IPS DF 4.7 (cell line): ENCODE results near the gene NEK5.
"Not testable (repeated sequence)": the region's sequence is repeated elsewhere in the genome, so short reads cannot be mapped to it uniquely, and the experiment has no call there.

ENCODE experiments used
- DNase-seq: peaks from one replicate; pipeline ENCODE4 v3.0.0-alpha.2; 2013; ENCODE audit warnings: low spot score; ENCODE audit errors: extremely low read depth

Gene NEK5

GRCh38 chr13:52079891-52080290, 49.0 kb downstream of the NEK5 start:
- not testable (repeated sequence) for DNase-seq

GRCh38 chr13:52070929-52071523, 57.8 kb downstream of the NEK5 start:
- DNase-seq, result no peak

GRCh38 chr13:52067237-52067636, 61.6 kb downstream of the NEK5 start:
- no peak for DNase-seq

DNA sequence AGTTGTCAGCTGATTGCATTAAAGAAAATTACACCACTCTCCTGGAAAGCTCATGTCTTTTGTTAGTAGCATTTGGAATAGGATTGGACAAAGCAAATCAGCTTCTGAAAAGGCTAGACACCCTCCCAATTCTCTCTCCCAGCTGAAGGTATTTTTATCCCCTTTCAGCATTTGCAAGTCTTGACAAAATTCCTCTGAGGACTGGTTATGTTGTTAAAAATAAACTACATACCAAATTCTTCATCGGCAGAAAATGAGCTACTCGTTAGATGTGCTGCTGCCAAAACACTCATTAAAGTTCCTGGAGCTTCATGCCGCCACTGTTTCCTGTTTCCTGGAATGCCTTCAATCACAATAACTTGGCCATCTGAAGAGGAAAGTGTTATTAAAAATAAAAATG, 67.3 kb downstream of the NEK5 start:
- DNase-seq, result no peak

GRCh38 chr13:52061064-52061463, 67.8 kb downstream of the NEK5 start:
- not testable (repeated sequence) for DNase-seq

- DNase-seq, result no peak
Observed at GRCh38 chr13:52053460-52053859, 75.4 kb downstream of the NEK5 start.

GRCh38 chr13:52051400-52051799, 77.5 kb downstream of the NEK5 start:
- no peak for DNase-seq

- no peak for DNase-seq
Observed at GRCh38 chr13:52048516-52048915, 80.4 kb downstream of the NEK5 start.

GRCh38 chr13:52047463-52047862, 81.4 kb downstream of the NEK5 start:
- DNase-seq, result no peak

GRCh38 chr13:52043675-52044074, 85.2 kb downstream of the NEK5 start:
- no peak for DNase-seq

- no peak for DNase-seq
Observed at GRCh38 chr13:52036037-52036436, 92.8 kb downstream of the NEK5 start.

DNA sequence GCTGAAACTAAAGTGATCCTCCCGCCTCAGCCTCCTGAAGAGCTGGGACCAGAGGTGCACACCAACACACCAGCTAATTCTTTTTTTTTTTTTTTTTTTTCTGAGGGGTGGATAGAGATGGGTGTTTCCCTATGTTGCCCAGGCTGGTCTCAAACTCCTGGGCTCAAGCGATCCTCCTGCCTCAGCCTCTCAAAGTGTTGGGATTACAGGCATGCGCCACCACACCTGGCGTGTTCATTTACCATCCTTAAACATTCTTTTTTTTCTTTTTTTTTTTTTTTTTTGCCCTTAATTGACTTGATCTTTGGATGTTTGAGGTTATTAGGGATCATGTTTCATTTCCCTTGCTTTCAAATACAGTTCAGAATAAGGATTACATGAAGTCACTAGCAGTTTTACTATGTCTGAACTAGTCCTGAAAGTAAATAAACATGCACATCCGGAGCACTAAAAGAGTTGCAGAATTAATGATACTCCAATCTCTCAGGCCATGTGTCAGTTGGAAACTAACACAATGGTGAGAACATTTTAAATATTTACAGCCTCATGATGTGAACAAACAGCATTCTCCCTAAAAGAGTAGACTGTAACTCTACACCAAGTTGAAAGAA, 94.2 kb downstream of the NEK5 start:
- no peak for DNase-seq

GRCh38 chr13:52033039-52033438, 95.8 kb downstream of the NEK5 start:
- DNase-seq, result no peak

DNA sequence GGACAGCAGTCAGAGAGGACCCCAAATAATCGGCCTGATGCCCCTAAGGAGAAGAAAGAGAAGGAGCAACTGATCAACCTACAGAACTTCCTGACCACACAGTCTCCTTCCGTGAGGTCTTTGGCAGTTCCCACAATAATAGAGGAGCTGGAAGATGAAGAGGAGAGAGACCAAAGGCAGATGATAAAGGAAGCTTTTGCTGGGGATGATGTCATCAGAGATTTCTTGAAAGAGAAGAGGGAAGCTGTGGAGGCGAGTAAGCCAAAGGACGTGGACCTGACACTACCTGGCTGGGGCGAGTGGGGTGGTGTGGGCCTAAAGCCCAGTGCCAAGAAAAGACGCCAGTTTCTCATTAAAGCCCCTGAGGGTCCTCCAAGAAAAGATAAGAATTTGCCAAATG, 98.5 kb downstream of the NEK5 start:
- DNase-seq, result not testable (repeated sequence)

DNA sequence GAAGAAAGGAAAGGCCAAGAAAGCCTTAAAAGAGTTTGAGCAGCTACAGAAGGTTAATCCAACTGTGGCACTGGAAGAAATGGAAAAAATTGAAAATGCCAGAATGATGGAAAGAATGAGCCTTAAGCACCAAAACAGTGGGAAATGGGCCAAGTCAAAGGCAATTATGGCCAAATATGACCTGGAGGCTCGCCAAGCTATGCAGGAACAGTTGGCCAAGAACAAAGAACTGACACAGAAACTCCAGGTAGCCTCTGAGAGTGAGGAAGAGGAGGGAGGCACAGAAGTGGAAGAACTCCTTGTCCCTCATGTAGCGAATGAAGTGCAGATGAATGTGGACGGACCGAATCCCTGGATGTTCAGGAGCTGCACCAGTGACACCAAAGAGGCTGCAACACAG, 99.3 kb downstream of the NEK5 start:
- no peak for DNase-seq

- DNase-seq, result no peak
Observed at GRCh38 chr13:52027832-52028231, 101.0 kb downstream of the NEK5 start.

- DNase-seq, result no peak
Observed at GRCh38 chr13:52026246-52026626, 102.6 kb downstream of the NEK5 start.

DNA sequence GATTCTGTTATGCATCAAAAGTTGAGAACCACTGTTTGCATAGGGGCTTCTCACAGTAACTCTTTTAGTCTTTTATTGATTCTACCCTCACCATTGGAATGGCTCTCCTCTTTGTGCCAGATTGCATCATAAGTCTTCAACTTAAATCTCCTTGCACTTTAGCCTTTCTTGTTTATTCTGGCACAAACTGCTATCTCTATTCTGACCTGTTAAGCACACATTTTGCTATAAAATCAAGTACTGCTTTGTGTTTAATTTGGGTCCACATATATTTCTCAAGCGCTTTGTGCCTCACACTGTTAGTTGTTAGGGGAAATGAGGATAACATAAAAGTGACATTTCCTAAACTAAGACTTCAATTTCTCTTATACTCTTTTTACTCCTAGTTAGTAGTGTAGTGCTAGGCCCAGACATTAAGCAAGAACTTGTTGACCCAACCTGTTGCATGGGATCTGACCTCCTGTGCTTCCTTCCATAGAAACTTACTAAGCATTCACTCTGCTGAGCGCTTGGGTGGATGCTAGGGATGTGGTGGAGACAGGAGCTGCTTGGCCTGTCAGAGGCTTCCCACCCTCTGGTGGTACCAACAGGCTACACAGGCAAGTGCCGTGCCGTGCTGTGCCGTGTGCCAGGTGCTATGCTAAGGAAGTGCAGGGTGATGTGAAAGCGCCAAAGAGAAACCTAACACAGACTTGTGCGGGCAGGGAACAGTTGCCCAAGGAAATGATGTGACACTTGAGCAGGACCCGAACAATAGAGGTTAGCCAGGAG, 103.2 kb downstream of the NEK5 start:
- DNase-seq, result no peak

DNA sequence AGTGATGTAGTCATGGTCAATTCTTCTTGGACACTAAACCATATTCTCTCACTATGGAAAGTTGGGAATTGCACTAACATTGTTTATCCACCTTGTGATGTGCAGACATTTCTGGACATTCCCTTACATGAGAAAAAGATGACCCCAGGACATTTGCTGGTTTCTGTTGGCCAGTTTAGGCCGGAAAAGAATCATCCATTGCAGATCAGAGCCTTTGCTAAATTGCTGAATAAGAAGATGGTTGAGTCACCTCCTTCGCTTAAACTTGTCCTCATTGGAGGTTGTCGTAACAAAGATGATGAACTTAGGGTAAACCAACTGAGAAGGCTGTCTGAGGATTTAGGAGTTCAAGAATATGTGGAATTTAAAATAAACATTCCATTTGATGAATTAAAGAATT, 104.4 kb downstream of the NEK5 start, which contains the start of gene UTP14C:
UTP14C (plus strand) TSS at position 211 of the 400 bp plus-strand sequence. CDS start 4,114 bp downstream, outside the sequence.
- DNase-seq, result no peak

DNA sequence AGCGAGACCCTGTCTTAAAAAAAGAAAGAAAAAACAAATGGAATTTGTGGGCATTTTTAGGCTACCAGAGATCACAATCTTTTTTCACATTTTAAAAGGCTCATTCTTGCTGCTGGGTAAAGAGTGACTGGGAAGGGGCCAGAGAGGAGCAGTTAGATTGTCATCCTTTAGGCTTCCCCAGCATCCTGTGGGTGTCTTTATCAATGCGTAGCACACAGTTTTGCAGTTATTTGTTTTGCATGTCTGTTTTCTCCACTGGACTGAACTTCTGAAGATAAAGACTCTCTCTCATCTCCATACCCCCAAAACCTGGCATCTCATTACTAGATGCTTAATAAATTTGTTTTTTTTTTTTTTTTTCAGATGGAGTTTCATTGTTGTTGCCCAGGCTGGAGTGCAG, 106.5 kb downstream of the NEK5 start:
- DNase-seq, result no peak

GRCh38 chr13:52020191-52020590, 108.7 kb downstream of the NEK5 start:
- no peak for DNase-seq

GRCh38 chr13:52016296-52016695, 112.6 kb downstream of the NEK5 start:
- DNase-seq, result no peak

- no peak for DNase-seq
Observed at GRCh38 chr13:52012512-52012836, 116.4 kb downstream of the NEK5 start.
